ENCODE data around the gene TECTB.

Gene TECTB

GRCh38 chr10:112349521-112350085, 66.4 kb downstream of the TECTB start:
- no peak for DNase-seq

- no peak for DNase-seq
Measured at GRCh38 chr10:112351146-112351545, 67.9 kb downstream of the TECTB start.

- DNase-seq = no peak
Measured at GRCh38 chr10:112352044-112352443, 68.8 kb downstream of the TECTB start.

- DNase-seq = no peak
Measured at GRCh38 chr10:112353046-112353445, 69.8 kb downstream of the TECTB start.
